CMK (cell line): ENCODE results near the gene CEP72.
A peak's percentile ranks its signal among the peaks of the same experiment; 100 is the strongest.
"Not testable (repeated sequence)": the region's sequence is repeated elsewhere in the genome, so short reads cannot be mapped to it uniquely, and the experiment has no call there.

Experiments
- DNase-seq: peaks from one replicate; pipeline ENCODE4 v3.0.0-alpha.2; 2010; ENCODE audit warnings: low read depth

Gene CEP72, protein sequence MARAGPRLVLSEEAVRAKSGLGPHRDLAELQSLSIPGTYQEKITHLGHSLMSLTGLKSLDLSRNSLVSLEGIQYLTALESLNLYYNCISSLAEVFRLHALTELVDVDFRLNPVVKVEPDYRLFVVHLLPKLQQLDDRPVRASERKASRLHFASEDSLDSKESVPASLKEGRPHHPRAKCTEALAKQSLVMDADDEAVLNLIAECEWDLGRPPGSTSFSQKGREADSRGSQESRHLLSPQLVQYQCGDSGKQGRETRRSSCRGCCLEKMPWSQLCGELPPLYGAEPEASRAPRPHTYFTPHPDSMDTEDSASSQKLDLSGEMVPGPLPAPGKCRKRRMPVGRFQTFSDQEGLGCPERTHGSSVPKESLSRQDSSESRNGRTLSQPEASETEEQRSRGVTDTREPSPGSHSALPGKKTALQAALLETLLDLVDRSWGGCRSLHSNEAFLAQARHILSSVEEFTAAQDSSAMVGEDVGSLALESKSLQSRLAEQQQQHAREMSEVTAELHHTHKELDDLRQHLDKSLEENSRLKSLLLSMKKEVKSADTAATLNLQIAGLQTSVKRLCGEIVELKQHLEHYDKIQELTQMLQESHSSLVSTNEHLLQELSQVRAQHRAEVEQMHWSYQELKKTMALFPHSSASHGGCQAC

DNA sequence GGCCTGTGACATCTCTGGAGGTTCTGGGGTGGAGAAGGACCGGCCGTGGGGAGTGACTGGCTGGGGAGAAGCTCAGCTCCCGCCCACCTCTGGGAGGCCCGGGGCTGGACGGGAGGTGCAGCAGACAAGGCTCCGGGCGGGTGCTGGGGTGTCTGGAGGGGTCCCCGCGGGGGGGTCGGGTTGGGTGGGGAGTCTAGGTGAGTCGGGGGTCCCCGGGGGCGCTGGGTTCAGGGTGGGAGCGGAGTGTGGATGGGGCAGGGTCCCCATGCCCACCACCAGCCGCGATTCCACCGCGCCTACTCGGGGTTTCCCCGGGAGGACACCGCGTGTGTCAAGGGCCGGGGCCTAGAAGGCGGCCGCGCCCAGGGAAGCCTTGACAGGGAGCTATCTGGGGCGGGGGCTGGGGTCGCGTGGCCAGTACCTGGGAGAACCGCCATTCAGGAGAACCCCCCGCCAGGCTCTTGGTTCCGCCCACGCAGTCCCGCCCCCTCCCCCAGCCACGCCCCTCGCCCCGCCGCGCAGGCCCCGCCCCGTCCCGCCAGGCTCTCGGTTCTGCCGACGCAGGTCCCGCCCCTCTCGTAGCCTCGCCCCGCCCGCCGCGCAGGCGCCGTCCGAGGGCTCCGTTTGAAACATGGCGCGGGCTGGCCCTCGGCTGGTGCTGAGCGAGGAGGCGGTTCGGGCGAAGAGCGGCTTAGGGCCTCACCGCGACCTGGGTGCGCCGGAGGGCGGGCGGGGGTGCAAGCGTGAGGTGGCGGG is at the start of gene CEP72:
Gene CEP72, plus strand, starts transcription at position 610 of the 756 bp plus-strand sequence. Its CDS starts 22 bp downstream, at position 632.
- DNase-seq, result peak; percentile 77

DNA sequence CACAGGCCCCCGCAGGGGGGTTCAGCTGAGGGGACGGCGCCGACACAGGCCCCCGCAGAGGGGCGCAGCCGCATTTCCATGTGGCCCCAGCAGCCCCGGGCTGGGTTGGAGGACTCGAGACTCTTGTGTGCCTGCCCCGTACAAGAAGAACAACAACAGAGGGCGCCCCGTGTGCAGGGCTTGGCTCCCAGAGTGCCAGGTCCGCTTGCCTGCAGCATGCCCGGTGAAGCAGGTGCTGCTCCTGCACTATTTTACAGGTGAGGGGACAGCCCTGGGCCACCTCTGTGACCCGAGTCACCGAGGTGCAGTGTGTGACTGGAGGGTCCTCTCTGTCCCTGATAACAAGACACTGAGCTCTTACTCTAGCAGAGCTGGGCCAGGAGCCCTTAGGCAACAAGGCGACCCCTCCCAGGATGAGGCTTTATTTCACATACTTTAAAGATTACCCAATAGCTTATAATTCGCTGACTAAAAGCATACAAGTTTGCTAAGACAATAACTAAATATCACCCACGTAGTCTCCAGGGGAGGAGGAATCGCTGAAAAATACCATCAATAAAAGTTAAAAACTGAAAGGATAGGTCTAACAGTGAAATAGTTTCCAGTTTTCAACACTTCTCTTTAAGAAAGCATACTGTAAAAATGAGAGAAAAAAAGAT is 46.2 kb upstream of the CEP72 start:
- DNase-seq, result no peak

DNA sequence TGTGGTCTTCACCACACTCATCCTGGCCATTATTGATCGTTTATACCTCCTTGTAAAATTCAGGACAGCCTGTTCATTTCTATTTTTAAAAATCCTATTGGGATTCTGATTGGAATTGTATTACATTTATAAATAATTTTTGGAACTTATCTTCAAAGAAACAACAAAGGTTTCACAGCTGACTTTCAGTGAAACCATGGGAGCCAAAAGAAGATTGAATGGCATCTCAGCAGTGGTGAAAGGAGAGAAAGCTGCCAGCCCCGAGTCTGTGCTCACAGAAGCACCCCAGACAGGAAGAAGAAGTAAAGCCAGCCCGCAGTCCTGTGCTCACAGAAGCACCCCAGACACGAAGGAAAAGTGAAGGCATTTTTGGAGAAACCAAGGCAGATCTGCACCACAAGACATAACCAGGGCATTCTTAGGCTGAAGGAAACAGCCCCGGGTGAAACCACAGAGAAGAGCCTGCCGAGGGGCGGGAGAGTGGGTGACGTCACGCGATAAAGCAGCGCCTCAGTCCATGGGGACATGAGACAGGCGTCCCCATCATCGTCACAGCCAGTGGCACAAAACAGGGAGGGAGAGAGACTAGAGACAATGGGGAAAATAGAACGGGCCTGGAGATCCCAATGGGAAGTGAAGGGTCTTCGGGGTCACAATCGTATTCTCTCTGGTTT is 45.4 kb upstream of the CEP72 start:
- DNase-seq, result no peak

DNA sequence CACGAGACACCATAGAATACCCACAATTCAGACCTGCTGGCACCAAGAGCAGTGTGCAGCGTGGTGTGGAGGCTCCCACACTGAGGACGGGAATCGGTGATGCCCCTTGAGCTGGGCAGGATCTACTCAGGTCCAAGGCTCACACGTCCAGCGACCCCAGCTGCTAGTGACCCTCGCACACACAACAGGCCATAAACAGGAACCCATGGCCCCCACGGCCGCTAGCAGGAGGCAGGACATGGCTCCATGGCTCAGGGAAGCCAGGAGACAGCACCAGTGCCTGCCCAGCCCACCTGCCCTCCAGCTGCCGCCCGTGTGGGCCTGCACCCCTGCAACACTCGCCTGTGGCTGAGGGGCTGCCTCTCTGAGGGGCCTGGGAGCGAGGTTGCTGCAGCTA is 44.5 kb upstream of the CEP72 start:
- no peak for DNase-seq

DNA sequence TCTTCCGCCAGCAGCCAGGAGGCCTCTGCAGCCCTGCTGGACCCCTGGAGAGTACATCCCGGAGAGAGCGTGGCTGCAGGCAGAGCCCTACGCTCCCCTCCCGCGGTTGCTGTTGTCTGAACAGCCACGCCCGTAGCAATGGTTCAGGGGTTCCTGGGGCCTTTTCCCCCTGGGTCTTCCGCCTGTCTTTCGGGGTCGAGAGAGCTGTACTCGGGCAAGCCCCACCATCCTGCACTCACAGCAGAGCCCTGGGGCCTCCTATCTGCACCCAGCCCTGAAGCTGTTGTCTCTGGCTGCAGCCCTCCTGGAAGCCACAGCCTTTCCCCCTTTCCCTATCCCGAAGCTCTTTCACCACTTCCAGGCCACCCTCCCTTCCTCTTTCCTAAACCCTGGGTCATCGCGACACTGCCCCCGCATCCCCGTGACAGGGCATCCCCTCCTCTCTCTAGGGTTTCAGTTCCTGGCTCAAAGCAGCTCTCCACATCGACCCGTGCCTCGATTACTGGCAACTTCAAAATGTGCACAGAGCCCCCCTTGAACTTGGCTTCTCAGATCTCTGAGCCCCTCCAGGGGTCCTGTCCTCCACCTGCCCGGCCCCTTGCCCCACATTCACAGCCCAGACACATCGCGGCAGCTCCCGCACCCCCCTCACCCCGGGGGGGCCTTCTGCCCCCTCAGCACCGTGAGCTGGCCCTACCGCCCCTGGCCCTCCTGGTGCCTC is 43.9 kb upstream of the CEP72 start:
- DNase-seq, result no peak

DNA sequence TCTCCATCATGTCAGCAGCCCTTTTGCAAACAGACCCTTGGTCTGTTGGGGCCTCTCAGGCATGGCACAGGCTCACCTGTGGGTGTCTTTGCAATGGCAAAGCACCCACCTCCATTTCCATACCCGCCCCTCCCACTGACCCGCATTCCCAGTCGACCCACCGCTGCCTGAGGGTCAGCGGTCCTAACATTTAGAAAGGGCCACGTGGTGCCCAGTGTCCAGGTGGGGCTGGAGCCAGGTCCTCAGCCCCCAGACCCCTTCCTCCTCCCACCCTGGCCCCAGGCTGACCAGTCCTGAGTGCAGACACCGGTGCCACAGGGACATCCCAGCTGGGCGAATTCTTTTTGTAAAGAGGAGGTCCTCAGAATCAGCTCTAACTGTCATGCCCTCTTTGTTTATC is 43.3 kb upstream of the CEP72 start:
- DNase-seq, result no peak

DNA sequence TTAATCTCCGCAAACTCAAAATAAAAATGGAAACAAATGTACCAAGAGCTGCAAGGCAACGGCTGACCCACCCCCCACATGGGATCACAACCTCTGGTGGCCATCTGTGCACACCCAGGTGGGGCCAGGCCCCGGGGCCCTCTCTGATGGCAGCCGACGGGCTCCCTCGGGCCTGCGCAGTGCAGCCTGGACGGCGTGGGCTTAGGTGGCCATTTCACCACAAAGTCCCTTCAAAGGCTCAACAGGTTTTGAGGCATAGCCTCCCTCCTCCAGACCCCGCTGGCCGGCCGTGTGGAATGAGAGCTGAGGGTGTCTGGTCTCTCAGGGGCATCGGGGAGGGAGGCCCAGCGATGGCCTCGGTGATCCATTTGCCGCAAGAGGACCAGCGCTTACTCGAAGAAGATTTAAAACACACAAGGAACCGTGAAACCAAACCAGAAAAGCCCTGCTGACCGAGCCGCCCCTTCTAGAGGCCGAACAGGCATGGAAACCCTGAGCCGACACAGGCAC is 42.7 kb upstream of the CEP72 start:
- no peak for DNase-seq

DNA sequence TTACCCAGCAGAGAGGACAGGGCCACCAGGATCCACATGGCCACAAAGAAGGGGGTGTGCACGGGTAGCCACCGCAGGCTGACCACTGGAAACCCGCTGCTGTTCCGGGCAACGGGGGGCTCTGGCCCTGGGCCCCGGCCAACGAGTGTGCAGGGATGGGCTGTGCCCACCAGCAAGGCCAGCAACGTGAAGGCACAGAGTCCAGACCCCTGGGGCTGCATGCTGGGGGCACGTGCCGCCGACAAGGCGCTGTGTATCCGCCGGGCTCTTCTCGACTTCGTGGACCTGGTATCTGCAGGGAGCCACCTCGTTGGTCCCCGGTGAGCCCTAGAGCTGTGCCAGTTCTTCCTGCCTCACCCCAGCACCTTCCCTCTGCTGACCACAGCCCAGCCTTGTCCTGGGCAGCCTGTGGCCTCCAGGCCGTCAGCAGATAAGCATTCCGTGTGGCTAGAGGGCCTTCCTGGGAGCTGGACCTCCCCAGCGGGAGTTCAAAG is 42.2 kb upstream of the CEP72 start:
- DNase-seq, result no peak

DNA sequence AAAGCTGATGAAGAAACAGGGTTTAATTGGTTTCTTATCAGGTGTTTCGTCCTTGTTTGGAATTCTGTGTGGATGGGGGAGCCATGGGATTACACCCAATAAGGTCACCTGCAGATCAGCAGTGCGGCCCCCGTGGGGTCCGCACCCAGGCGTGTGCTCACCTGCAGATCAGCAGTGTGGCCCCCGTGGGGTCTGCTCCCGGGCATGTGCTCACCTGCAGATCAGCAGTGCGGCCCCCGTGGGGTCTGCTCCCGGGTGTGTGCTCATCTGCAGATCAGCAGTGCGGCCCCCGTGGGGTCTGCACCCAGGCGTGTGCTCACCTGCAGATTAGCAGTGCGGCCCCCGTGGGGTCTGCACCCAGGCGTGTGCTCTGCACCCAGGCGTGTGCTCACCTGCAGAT is 41.7 kb upstream of the CEP72 start:
- no peak for DNase-seq

DNA sequence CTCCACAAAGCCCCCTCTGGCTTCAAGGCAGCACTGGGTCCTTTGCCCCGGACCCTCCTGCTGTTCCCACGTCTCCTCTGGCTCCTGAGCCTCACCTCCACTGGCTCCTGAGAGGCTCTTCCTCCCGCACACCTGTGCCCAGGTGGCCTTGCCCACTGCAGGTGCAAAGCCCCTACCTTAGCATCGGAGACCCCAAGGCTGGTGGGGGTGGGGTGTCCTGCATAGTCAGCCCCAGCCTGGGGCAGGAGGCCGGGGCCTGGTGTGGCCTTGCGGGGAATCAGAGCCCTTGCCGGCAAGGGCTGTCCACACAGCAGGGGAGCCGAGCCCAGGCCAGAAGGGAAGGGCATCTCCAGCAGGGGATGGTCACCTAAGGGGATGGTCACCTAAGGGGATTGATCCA is 41.3 kb upstream of the CEP72 start:
- no peak for DNase-seq

DNA sequence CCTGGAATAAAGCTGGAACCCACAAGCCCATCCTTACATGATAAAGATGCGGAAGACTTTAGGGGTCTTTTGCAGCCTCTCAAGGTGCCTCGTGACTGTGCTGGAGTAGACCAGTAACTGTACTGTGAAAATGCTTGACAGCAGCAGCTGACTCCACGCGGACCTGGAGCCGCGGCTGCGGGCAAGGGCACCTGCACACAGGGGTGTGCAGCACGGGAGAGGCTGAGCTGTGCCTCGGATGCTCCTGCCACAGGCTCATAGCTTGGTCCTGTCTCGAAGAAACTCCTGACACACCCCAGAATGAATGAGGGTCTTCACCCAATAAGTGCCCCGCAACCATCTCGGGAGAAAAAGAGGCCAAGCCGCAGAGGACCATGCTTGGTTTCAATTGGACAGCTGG is 40.3 kb upstream of the CEP72 start:
- no peak for DNase-seq

DNA sequence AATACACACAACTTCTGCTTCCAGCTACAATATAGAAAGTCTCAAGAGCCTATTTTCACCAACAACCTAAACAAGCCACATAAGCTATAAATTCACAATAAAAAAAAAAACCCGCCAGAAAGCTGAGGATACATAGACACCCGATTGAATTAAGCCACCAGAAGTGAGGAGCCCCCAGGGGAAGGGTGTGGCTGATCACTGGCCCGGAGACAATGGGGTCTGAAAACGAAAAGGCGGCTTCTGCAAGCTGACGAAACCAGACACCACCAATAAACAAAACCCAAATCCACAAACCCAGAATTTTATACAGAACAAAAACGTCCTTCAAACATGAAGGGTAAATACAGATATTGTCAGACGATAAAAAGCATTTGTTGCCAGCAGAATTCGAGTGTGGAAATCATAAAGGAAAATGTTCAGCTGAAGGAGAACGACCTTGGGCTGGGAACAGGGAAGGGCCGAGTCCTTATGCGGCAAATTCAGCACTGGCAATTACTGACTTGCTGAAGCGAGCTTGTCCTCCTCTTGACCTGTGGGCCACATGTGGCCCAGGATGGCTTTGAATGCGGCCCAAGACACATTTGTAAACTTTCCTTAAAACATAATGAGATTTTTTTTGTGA is 39.6 kb upstream of the CEP72 start:
- DNase-seq, result no peak

DNA sequence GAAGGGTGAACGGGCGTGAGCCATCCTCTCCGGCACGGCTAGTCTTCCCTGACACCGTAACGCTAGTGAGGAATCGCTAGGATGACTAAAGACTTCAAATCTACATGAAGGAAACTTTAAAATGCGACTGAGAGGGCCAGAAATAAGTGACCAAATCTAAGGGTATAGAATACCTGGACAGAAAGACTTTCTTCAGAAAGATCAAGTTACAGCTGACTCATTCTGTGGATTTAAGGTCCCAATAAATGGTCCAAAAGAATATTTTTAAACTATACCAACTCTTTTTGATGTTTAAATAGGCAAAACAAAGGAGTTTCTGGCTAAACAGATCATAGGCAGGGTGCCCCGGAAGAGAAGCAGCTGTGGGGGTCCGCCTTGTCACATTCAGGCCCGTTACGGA is 38.9 kb upstream of the CEP72 start:
- DNase-seq, result no peak

DNA sequence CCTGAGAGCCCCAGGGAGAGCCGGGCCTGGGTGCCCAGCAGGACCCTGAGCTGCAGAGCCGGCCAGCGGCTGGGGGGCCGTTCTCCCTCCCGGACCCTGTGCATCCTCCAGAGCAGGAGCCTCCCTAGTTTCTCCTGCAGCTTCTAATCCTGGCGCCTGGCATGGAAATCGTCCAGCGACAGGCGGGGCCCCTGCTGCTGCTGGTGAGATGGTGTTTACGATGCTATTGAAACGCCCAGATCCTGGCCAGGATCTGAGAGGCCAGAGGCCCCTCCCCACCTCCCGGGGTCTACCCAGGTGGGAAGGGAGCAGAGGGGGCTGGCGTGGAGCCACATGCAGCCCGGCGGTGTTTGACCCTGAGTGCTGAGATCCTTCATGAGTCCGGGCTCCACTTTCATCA is 38.2 kb upstream of the CEP72 start:
- DNase-seq, result no peak

DNA sequence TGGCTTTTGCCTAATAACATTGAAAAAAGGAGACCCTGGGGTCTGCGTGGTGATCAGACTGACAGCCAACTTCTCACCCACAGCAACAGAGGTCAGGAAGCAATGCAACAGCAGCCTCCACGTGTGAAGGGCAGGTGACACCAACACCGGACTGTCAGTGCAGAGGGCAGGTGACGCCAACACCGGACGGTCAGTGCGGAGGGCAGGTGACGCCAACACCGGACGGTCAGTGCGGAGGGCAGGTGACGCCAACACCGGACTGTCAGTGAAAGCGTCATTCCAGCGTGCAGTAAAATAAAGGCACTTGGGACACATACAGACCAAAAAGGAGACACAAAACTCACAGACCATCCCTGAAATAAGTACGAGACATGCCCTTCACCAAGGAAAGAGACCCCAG is 37.2 kb upstream of the CEP72 start:
- DNase-seq, result no peak

DNA sequence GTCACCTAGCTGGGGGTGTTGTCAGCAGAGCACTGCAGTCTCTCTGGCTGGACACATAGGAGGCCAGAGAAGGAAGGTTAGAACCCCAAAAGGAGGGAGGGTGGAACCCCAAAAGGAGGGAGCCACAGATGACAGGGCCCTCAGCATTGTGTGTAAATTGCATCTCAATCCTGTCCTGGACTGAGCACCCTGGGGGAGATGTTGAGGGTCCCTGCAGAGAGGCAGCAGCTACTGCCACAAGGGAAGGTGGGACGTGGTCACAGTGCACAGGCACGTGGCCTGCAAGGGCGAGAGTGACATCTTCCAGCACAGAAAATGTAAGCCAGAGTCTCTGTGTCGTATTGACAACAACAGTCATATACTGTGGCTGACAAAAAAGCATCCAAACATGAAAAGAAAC is 36.5 kb upstream of the CEP72 start:
- no peak for DNase-seq

DNA sequence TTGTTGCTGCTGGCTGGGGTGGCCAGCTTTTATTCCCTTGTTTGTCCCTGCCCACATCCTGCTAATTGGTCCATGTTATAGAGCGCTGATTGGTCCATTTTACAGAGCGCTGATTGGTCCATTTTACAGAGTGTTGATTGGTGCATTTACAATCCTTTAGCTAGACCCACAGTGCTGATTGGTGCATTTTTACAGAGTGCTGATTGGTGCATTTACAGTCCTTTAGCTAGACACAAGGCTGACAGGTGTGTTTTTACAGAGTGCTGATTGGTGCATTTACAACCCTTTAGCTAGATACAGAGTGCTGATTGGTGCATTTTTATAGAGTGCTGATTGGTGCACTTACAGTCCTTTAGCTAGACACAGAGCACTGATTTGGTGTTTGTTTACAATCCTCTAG is 34.9 kb upstream of the CEP72 start:
- DNase-seq, result not testable (repeated sequence)

DNA sequence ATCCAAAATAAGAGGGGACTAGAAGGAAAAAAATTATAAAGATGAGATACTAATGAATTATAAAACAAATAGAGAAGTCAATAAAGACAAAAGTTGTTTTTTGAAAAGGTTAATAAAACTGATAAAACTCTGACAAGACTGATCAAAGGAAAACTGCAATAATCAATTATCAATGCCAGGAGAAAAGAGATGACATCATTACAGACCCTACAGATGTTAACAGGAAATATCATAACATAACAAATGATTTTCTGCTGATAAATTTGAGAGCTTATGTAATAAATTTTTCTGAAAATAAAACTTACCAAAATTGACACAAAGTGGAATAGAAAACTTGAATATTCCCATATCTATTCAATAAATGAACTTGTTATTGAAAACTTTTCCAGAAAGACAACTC is 34.3 kb upstream of the CEP72 start:
- no peak for DNase-seq

DNA sequence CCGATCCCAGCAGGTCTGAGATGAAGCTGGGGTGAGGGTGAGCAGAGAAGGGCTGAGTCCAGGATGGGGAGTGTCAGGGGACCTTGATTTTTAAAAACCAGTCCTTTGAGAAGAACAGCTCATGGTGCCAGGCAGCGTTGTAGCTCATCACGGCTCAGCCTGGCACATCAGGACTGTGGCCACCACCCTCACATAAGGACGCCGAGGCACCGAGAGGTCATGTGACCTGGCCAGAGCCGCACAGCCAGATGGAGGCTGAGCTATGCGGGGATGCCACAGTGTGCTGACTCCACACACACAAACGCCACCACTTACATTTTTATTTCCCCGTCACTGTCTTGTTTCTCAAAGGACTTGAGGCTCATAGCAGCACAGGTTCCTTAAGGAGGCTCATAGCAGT is 32.9 kb upstream of the CEP72 start:
- no peak for DNase-seq

DNA sequence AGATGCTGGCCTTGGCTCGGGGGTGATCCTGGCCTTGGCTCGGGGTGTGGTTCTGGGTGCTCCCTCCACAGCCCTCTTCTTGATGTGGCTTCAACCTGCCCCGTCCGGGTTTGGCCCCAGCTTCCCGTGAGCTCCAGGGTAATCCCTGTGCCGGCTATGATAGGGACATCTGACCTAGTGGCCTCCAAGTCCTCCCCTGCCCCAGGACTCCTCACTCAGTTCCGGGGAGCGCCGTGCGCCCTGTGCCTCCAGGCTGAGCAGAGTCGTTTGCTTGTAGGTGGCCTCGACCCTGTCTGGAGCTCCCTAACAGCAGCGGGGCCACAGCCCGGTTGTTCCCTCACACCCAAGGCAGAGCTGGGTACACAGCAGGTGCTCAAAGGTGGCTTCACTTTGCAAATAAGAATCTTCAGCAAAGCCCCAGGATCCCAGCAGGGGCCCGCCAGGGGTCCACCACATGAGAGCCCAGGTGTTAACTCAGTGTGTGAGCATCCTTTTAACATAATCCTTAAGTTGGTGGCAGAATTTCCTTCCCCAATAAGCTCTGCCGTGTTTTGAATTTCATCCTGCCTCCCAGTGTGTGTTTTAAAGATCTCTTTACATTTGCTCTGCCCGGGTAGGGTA is 32.3 kb upstream of the CEP72 start:
- DNase-seq, result no peak
